DND-41 (cell line): ENCODE measurements around the gene FEN1.

Experiments used
- ATAC-seq: fragments of 200-7000 bp; cut with Tn5 transposase; 3 replicates; pipeline ENCODE4 v1.9.1; 2021; ENCODE audit warnings: low read depth; ENCODE audit not compliant: insufficient read depth
- DNase-seq: peaks from one replicate; pipeline ENCODE4 v3.0.0-alpha.2; 2020
- H2AFZ ChIP-seq: 2 replicates; pipeline ENCODE4 v1.6.0; 2012; ENCODE audit warnings: low read depth, low read length
- H3K27ac ChIP-seq: 2 replicates; pipeline ENCODE4 v1.5.1; 2012; ENCODE audit warnings: low read length, inconsistent platforms
- H3K27me3 ChIP-seq: fragments of 200-600 bp; sonication (generic); 2 replicates; pipeline ENCODE4 v1.6.0; 2012; ENCODE audit warnings: low read length, mild to moderate bottlenecking, inconsistent platforms; ENCODE audit not compliant: insufficient read depth, poor library complexity
- H3K36me3 ChIP-seq: 2 replicates; pipeline ENCODE4 v1.5.1; 2012; ENCODE audit warnings: low read length, inconsistent platforms; ENCODE audit not compliant: insufficient read depth
- H3K4me1 ChIP-seq: 2 replicates; pipeline ENCODE4 v1.5.1; 2012; ENCODE audit warnings: mild to moderate bottlenecking, low read length; ENCODE audit not compliant: insufficient read depth
- H3K4me2 ChIP-seq: 2 replicates; pipeline ENCODE4 v1.6.0; 2012; ENCODE audit warnings: mild to moderate bottlenecking, moderate library complexity, low read length, inconsistent platforms; ENCODE audit not compliant: insufficient read depth
- H3K4me3 ChIP-seq, 2 experiments: fragments of 200-600 bp in 1 of 2; shearing (Covaris generic) in 1 of 2; 2 replicates each; pipeline ENCODE4 v1.5.1; 2012 to 2016; ENCODE audit warnings: inconsistent platforms in 2 of 2, low read length in 2 of 2, mild to moderate bottlenecking in 2 of 2, low read depth in 1 of 2, moderate library complexity in 1 of 2
- H3K79me2 ChIP-seq: 2 replicates; pipeline ENCODE4 v1.6.0; 2012; ENCODE audit warnings: low read length, inconsistent platforms; ENCODE audit not compliant: insufficient read depth
- H3K9ac ChIP-seq: 2 replicates; pipeline ENCODE4 v1.6.0; 2012; ENCODE audit warnings: low read depth, mild to moderate bottlenecking, inconsistent platforms, low read length, moderate library complexity
- H3K9me3 ChIP-seq: 2 replicates; pipeline ENCODE4 v1.5.1; 2012; ENCODE audit warnings: low read length, moderate library complexity, mild to moderate bottlenecking, inconsistent platforms; ENCODE audit not compliant: insufficient read depth, severe bottlenecking
- H4K20me1 ChIP-seq: 2 replicates; pipeline ENCODE4 v1.6.0; 2012; ENCODE audit warnings: low read length; ENCODE audit not compliant: insufficient read depth
- CTCF ChIP-seq: IDR thresholded peaks from 2 replicates; pipeline ENCODE4 v1.5.1; 2012; ENCODE audit warnings: borderline replicate concordance, low read length, moderate library complexity, mild to moderate bottlenecking; ENCODE audit not compliant: poor library complexity, severe bottlenecking; ENCODE audit errors: extremely low read depth
- EZH2 ChIP-seq: IDR thresholded peaks from 3 replicates; pipeline ENCODE4 v1.6.1; 2012; ENCODE audit warnings: borderline replicate concordance, low read depth, mild to moderate bottlenecking, moderate library complexity, low read length, inconsistent platforms; ENCODE audit not compliant: severe bottlenecking

The FEN1 gene

GRCh38 chr11:61833471-61833870 is 40.8 kb downstream of the FEN1 start:
- Histone ChIP-seq H3K27ac (peak overlapping the region; percentile 99), H3K79me2 (peaks cover 97% of the 10 kb centered on the region)
- no peak for TF ChIP-seq EZH2
- no peak for TF ChIP-seq CTCF

GRCh38 chr11:61833926-61834277 is 41.2 kb downstream of the FEN1 start:
- Histone ChIP-seq H3K36me3 (peaks cover 81% of the 10 kb centered on the region), H3K9ac (peak overlapping the region; percentile 90), H3K27me3 (no peaks in the 10 kb centered on the region), H3K9me3 (no peaks in the 10 kb centered on the region), H4K20me1 (peaks cover 60% of the 10 kb centered on the region), H3K27ac (peak overlapping the region; percentile 99), H3K4me1 (peaks cover 72% of the 10 kb centered on the region), H2AFZ (no peak overlapping the region), H3K4me3 (peak overlapping the region in 1 of 2 experiments; percentile 84; a peak in 2 of 4 replicates), H3K4me2 (peak overlapping the region; percentile 81), H3K79me2 (peaks cover 97% of the 10 kb centered on the region)
- no peak for ATAC-seq
- TF ChIP-seq EZH2 (no peak), CTCF (peak; percentile 22)
- DNase-seq: peak; percentile 26

More at GRCh38 chr11:61833471-61833870, 40.8 kb downstream of the FEN1 start:
- no peak for ATAC-seq
- Histone ChIP-seq H3K4me2 (peak overlapping the region; percentile 81), H3K9me3 (no peaks in the 10 kb centered on the region), H3K36me3 (peaks cover 81% of the 10 kb centered on the region), H3K4me1 (peaks cover 72% of the 10 kb centered on the region), H4K20me1 (peaks cover 56% of the 10 kb centered on the region), H2AFZ (no peak overlapping the region), H3K9ac (peak overlapping the region; percentile 90), H3K27me3 (no peaks in the 10 kb centered on the region), H3K4me3 (peak overlapping the region in 1 of 2 experiments; percentile 84; a peak in 2 of 4 replicates)
- no peak for DNase-seq

- DNase-seq (peak; percentile 93), ATAC-seq (peak; percentile 94)
- Histone ChIP-seq H3K27me3 (no peaks in the 10 kb centered on the region), H3K4me2 (peak overlapping the region; percentile 81), H2AFZ (peak overlapping the region; percentile 42), H3K4me3 (peak overlapping the region in 1 of 2 experiments; percentile 84; a peak in 2 of 4 replicates), H3K36me3 (peaks cover 80% of the 10 kb centered on the region), H3K79me2 (peaks cover 93% of the 10 kb centered on the region), H3K27ac (peak overlapping the region; percentile 99), H3K9ac (peak overlapping the region; percentile 90), H4K20me1 (peaks cover 57% of the 10 kb centered on the region), H3K9me3 (no peaks in the 10 kb centered on the region), H3K4me1 (peaks cover 69% of the 10 kb centered on the region)
- TF ChIP-seq CTCF (no peak), EZH2 (no peak)
These were observed 41.8 kb downstream of the FEN1 start for GRCh38 chr11:61834278-61835048.

GRCh38 chr11:61836193-61836592 is 43.5 kb downstream of the FEN1 start:
- H3K9me3 ChIP-seq: no peaks in the 10 kb centered on the region
- H4K20me1 ChIP-seq: peaks cover 51% of the 10 kb centered on the region; the same call in 1 of the 2 replicates
- no peak overlapping the region for H3K4me2 ChIP-seq
- H2AFZ ChIP-seq: no peak overlapping the region
- no peak for ATAC-seq
- peak overlapping the region; percentile 99 for H3K27ac ChIP-seq
- TF ChIP-seq CTCF: no peak
- no peak for TF ChIP-seq EZH2
- H3K36me3 ChIP-seq: peaks cover 80% of the 10 kb centered on the region
- peaks cover 88% of the 10 kb centered on the region for H3K79me2 ChIP-seq
- no peaks in the 10 kb centered on the region for H3K27me3 ChIP-seq
- peaks cover 52% of the 10 kb centered on the region for H3K4me1 ChIP-seq
- no peak for DNase-seq
- no peak overlapping the region for H3K4me3 ChIP-seq
- H3K9ac ChIP-seq: no peak overlapping the region
